ENCODE data around the gene CARS1.

CARS1 gene

DNA sequence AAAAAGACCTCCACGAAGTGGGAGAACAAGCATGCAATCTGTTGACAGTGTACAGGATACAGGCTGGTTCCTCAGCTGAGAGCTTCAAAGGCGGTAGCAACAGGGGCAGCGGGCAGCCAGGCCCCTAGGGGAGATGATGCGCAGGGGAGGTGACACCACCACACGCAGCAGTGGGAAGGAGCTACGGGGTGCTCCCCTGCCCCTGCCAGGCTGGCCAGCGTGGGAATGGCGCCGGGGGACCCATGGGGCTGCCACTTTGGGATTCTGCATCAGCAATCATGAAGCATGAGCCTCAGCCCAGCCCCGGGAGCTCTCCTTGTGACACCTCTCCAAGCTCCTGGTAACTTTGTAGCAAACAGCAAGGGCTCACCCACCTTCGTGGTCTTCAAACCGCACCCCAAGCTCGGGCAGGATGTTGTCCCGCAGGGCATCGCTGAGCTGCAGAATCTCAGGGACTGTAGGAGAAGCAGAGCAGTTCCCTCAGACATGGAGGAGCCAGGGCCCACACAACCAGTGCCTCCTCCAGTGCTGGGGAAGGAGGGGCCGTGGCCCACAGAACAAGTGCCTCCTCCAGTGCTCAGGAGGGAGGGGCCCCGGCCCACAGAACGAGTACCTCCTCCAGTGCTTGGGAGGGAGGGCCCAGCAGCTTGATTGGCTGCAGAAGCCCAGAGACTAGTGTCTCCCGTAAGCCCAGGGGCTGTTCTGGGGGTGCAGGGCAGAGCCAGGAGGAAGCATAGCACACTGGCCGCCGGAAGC, 50.5 kb downstream of the CARS1 start:
- Histone ChIP-seq H2AFZ (ENCODE audit: low read length) (no peak overlapping the region), H3K4me1 (ENCODE audit: low read length) (peaks cover 12% of the 10 kb centered on the region), H3K27ac (ENCODE audit: low read length) (no peak overlapping the region), H3K9me3 (replicated peaks; ENCODE audit: insufficient read depth, low read length) (no peaks in the 10 kb centered on the region), H3K79me2 (ENCODE audit: low read length) (no peaks in the 10 kb centered on the region), H3K27me3 (replicated peaks; ENCODE audit: insufficient read depth, low read length) (no peaks in the 10 kb centered on the region), H3K4me3 (ENCODE audit: low read length) (no peak overlapping the region), H3K9me2 (replicated peaks; ENCODE audit: insufficient read depth, low read length) (no peaks in the 10 kb centered on the region), H3F3A (ENCODE audit: insufficient read depth, low read length) (0 out of 2 replicates have a peak, but pooled peaks cover 3% of the 10 kb centered on the region), H3K4me2 (ENCODE audit: low read depth, low read length) (no peak overlapping the region), H3K9ac (ENCODE audit: low read length) (no peak overlapping the region), H3K36me3 (replicated peaks; ENCODE audit: insufficient read depth, low read length) (no peaks in the 10 kb centered on the region; the same call in 1 of the 2 replicates), H4K20me1 (ENCODE audit: insufficient read depth, low read length) (no peaks in the 10 kb centered on the region)
- no peak for TF ChIP-seq EZH2 (optimal IDR thresholded peaks at IDR 0.05; ENCODE audit: low read depth, low read length)
- no peak for TF ChIP-seq EZH2phosphoT487 (IDR thresholded peaks at IDR 0.05; ENCODE audit: low read length)
- TF ChIP-seq, protein P1, sequence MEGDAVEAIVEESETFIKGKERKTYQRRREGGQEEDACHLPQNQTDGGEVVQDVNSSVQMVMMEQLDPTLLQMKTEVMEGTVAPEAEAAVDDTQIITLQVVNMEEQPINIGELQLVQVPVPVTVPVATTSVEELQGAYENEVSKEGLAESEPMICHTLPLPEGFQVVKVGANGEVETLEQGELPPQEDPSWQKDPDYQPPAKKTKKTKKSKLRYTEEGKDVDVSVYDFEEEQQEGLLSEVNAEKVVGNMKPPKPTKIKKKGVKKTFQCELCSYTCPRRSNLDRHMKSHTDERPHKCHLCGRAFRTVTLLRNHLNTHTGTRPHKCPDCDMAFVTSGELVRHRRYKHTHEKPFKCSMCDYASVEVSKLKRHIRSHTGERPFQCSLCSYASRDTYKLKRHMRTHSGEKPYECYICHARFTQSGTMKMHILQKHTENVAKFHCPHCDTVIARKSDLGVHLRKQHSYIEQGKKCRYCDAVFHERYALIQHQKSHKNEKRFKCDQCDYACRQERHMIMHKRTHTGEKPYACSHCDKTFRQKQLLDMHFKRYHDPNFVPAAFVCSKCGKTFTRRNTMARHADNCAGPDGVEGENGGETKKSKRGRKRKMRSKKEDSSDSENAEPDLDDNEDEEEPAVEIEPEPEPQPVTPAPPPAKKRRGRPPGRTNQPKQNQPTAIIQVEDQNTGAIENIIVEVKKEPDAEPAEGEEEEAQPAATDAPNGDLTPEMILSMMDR (IDR thresholded peaks at IDR 0.05; ENCODE audit: low read length) = no peak
- no peak for DNase-seq

DNA sequence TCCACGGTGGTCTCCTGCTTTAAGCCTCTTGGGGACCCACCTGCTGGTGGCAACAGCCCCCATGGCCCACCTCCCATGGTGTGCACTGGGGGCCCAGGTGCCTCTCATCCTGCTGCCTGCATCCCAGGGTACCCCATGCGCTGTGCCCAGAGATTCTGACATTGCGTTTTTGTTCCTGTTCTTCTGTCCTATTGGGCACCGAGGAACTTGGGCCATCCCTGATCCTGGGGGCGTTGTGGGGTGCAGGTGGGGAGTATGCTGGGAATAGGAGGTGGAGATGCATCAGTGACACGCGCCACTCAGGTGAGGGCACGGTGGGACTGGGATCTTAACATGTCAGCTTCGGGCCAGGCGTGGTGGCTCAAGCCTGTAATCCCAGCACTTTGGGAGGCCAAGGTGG, 52.7 kb downstream of the CARS1 start:
- H3K9ac ChIP-seq (ENCODE audit: low read length) = no peak overlapping the region
- H3K4me1 ChIP-seq (ENCODE audit: low read length) = peaks cover under 1% of the 10 kb centered on the region; the same call in 1 of the 2 replicates
- H3K4me3 ChIP-seq (ENCODE audit: low read length) = no peak overlapping the region
- TF ChIP-seq EZH2phosphoT487 (IDR thresholded peaks at IDR 0.05; ENCODE audit: low read length) = no peak
- TF ChIP-seq, protein P1 (IDR thresholded peaks at IDR 0.05; ENCODE audit: low read length) = no peak
- TF ChIP-seq EZH2 (optimal IDR thresholded peaks at IDR 0.05; ENCODE audit: low read depth, low read length) = no peak
- H3K4me2 ChIP-seq (ENCODE audit: low read depth, low read length) = no peak overlapping the region
- H3K9me3 ChIP-seq (replicated peaks; ENCODE audit: insufficient read depth, low read length) = no peaks in the 10 kb centered on the region
- no peaks in the 10 kb centered on the region for H3K27me3 ChIP-seq (replicated peaks; ENCODE audit: insufficient read depth, low read length)
- no peak for DNase-seq
- H3K36me3 ChIP-seq (replicated peaks; ENCODE audit: insufficient read depth, low read length) = no peaks in the 10 kb centered on the region; the same call in 1 of the 2 replicates
- H3K9me2 ChIP-seq (replicated peaks; ENCODE audit: insufficient read depth, low read length) = no peaks in the 10 kb centered on the region
- H4K20me1 ChIP-seq (ENCODE audit: insufficient read depth, low read length) = no peaks in the 10 kb centered on the region
- H3K79me2 ChIP-seq (ENCODE audit: low read length) = no peaks in the 10 kb centered on the region
- H3F3A ChIP-seq (ENCODE audit: insufficient read depth, low read length) = no peaks in the 10 kb centered on the region
- H2AFZ ChIP-seq (ENCODE audit: low read length) = no peak overlapping the region
- H3K27ac ChIP-seq (ENCODE audit: low read length) = no peak overlapping the region

DNA sequence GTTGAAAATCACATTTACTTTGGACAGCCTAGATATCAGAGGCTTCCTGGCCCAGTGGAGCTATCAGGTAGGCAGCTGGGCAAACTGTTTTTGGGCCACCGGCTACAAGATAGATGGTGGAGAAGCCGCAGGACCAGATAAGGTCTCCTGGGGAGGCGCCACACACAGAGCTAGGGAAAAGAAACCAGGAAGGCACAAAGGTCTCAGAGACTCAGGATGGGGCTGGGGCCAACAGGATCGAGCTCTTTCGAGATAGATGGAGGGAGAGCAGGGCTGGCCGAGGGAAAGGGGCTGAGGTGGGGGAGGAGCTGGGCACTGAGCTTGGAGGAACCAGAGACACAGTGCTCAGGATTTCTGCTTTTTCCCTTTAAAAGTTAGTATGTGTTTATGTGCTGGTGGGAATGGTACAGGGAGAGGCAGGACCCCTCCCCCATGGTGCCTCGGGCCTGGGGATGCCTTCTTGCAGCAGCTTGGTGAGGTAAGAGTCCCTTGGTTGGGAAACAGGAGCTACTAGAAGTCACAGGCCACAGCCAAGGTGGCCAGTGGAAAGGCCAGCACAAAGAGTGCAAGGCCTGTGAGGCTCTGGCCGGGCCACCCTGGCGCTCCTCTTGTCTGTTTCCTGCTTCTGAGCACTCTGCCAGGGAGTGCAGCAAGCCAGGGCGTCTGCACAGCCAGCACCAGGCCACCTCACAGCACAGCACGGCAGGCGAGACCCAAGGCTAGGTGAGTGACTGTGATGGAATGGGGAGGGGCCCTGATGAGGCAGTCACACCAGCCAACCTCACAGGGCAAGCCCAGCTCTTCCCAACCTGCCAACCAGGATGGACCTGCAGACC, 53.6 kb downstream of the CARS1 start:
- Histone ChIP-seq H3K27me3 (replicated peaks; ENCODE audit: insufficient read depth, low read length) (no peaks in the 10 kb centered on the region), H3K9me3 (replicated peaks; ENCODE audit: insufficient read depth, low read length) (no peaks in the 10 kb centered on the region), H3F3A (ENCODE audit: insufficient read depth, low read length) (no peaks in the 10 kb centered on the region), H3K36me3 (replicated peaks; ENCODE audit: insufficient read depth, low read length) (no peaks in the 10 kb centered on the region; the same call in 1 of the 2 replicates), H2AFZ (ENCODE audit: low read length) (no peak overlapping the region), H4K20me1 (ENCODE audit: insufficient read depth, low read length) (no peaks in the 10 kb centered on the region), H3K4me3 (ENCODE audit: low read length) (no peak overlapping the region), H3K79me2 (ENCODE audit: low read length) (no peaks in the 10 kb centered on the region), H3K4me2 (ENCODE audit: low read depth, low read length) (no peak overlapping the region), H3K4me1 (ENCODE audit: low read length) (no peaks in the 10 kb centered on the region), H3K9ac (ENCODE audit: low read length) (no peak overlapping the region), H3K27ac (ENCODE audit: low read length) (no peak overlapping the region), H3K9me2 (replicated peaks; ENCODE audit: insufficient read depth, low read length) (no peaks in the 10 kb centered on the region)
- TF ChIP-seq, protein P1 (IDR thresholded peaks at IDR 0.05; ENCODE audit: low read length) = no peak
- no peak for TF ChIP-seq EZH2 (optimal IDR thresholded peaks at IDR 0.05; ENCODE audit: low read depth, low read length)
- TF ChIP-seq EZH2phosphoT487 (IDR thresholded peaks at IDR 0.05; ENCODE audit: low read length) = no peak
- no peak for DNase-seq
